GM18511 (cell line): ENCODE measurements around the gene ESR2.
"Not testable (repeated sequence)": the region's sequence is repeated elsewhere in the genome, so short reads cannot be mapped to it uniquely, and the experiment has no call there.

Experiments
- ATAC-seq: cut with Tn5 transposase; IDR thresholded peaks from one replicate; pipeline ENCODE4 v1.9.1; 2021; ENCODE audit warnings: mild to moderate bottlenecking, moderate library complexity; ENCODE audit not compliant: unreplicated experiment

Gene ESR2

GRCh38 chr14:64158608-64159007, 135.6 kb downstream of the ESR2 start:
- ATAC-seq, result no peak

GRCh38 chr14:64149921-64150320, 144.2 kb downstream of the ESR2 start:
- ATAC-seq, result no peak

GRCh38 chr14:64147126-64147790, 146.9 kb downstream of the ESR2 start:
- no peak for ATAC-seq

GRCh38 chr14:64137657-64138290, 156.4 kb downstream of the ESR2 start:
- no peak for ATAC-seq

- no peak for ATAC-seq
These were observed 167.6 kb downstream of the ESR2 start for GRCh38 chr14:64126548-64126947.

DNA sequence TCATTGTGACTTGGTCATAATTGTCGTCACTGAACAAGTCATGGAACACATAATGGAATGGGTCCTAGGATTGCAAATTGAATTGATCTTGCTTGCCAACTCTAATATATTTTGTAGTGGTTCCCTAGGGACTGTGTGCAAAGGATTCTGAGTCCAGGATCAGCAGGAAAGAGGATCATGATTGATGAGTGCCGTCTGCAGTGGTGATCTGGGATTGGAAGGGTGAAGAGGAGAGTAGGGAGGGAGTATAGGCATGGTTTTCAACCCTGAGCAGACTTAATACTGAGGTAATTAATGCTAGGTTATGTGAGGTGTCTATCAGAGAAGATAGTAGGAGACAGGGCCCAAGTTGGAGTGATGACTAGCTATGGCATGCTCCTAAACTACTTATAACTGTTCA, 168.9 kb downstream of the ESR2 start:
- no peak for ATAC-seq

DNA sequence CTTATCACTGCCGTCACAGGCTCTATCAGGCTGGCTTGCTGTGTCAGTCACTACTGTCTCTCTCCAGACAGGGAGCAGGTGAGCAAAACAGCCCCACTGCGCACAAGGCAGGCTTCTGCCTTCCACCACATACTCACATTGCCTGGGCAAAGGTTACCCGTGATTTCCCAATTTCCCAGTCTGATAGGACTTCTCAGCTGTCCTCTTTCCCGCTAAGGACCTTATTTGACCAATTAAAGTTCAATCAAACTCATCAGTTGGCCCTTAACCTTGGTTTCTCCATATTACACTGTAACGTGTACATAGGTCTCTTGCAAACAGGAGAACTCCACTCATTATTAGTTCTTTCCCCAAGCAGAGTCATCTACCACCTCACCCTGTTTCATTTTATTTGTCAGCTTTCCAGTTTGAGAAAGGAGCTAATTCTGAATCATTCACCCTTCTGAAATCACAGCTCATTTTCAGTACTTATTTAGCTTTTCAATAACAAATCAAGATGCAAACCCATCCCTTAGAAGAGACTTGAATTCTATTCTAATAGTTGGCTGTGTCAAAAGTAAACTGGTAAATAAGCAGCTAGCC, 170.8 kb downstream of the ESR2 start:
- no peak for ATAC-seq

DNA sequence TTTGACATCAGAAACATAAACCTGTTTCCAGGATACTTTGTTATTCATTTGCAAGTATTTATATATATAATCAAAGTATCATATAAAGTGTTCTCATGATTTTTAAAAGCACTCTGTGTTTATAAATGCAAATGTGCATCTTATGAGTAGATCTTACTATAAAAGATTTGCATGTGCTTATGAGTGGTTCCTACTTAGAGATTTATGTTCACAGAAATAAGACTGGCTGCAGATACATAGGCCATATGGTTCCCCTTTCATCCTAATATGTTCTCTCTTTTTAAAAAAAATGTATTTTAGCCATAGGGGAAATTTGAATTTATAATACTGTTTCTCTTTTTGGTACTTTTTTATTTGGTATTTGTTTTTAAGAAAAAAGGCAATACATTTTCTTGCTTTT, 174.2 kb downstream of the ESR2 start:
- no peak for ATAC-seq

DNA sequence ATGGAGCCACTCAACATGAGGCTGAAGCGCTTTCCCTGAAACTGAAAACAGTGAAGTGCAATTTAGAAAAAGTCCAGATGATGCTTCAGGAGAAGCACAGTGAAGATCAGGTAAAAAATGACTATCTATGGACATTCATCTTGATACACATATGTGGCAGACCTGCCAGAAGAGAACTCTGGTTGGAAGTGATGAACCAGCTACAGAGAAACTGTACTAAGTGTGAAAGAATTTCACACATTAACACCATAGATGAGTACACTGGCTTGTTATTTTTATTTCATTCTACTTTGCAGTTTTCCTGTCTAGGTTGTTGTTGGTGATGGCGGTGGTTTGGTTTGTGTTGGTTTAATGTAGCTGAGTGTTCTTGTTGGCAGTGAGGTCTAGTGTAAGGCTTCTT, 174.7 kb downstream of the ESR2 start:
- ATAC-seq, result no peak

- no peak for ATAC-seq
These were observed 175.3 kb downstream of the ESR2 start for GRCh38 chr14:64118892-64119291.

- ATAC-seq, result not testable (repeated sequence)
These were observed 175.8 kb downstream of the ESR2 start for GRCh38 chr14:64118403-64118742.

DNA sequence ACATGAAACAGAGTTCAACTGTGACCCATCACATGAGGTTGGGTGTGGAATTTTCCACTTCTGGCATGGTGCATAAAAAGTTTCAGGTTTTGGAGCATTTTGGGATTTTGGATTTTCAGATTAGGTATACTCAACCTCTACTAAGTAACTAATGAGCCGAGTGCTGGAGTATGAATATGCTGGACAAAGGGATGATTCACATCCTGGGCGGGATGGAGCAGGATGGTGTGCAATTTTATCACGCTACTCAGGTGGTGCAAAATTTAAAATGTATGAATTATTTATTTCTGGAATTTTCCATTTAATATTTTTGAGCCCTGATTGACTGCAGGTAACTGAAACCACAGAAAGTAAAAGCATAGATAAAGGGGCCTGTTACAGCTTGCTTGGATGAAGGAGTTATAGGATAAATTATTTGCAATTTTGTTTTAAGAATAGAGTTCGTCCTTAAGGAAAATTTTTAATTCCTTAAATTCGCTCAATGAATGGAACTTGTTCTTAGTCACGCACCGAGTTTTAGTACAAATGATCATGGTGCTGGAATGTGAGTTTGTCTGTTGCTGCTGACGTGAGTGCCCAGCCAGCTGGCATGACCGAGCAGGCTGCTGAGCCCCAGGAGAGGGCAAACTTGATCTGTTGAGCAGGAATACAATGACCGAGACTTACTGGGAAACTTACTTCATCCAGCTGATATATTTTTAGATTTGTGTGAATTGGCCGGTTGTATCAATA, 176.3 kb downstream of the ESR2 start:
- no peak for ATAC-seq

DNA sequence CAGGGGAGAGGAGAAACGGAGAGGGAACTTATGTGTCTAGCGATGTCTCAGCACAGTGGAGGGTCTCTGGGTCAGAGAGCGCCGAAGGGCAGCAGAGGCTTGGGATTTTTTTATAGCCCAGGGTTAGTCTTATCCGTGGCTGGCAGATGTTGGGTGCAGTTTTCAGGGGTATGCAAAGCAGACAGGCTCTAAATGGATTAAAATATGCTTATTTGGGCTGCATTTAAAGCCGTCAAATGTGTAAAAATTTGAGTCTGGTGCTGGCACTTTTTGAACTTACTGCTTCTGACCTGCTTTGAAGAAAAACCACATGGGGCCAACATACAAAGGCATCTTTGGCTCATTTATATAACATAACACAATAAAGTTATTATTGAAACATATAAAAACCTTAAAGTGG, 178.8 kb downstream of the ESR2 start:
- no peak for ATAC-seq

DNA sequence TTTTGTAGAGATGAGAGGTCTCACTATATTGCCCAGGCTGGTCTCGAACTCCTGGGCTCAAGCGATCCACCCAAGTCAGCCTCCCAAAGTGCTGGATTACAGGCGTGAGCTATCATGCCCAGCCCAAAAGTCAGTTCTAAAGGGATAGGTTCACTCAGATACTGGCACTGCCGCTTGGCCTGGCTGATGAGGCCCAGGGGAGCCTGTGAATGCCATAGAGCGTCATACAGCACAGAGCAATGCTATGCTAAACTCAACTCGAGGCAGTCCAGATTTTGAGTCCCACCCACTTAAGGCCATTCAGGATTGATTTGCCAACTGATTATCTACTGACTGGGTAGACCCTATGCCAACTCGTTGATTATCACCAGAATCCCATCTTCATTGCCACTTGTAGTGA, 179.4 kb downstream of the ESR2 start:
- ATAC-seq, result no peak

DNA sequence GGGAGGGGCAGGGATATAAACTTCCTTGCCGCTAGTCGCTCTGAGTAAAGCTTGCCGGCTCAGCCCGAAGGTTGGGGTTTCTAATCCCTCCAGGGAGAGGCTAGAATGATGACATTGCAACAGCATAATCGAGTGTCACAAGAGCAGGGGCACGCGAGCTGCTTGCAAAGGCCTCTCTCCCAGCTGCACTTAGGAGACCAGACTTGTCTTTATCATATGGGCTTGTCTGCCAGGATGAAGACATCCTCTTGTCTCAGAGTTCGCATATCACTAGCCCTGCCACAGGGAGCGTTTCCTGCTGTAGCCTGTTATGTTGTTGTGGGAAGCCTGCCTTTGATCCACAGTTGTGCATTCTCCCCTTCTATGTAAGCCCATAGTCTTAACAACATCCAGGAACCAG, 180.0 kb downstream of the ESR2 start:
- ATAC-seq, result no peak

GRCh38 chr14:64112867-64113678, 181.1 kb downstream of the ESR2 start:
- no peak for ATAC-seq

GRCh38 chr14:64110802-64111201, 183.4 kb downstream of the ESR2 start:
- no peak for ATAC-seq

DNA sequence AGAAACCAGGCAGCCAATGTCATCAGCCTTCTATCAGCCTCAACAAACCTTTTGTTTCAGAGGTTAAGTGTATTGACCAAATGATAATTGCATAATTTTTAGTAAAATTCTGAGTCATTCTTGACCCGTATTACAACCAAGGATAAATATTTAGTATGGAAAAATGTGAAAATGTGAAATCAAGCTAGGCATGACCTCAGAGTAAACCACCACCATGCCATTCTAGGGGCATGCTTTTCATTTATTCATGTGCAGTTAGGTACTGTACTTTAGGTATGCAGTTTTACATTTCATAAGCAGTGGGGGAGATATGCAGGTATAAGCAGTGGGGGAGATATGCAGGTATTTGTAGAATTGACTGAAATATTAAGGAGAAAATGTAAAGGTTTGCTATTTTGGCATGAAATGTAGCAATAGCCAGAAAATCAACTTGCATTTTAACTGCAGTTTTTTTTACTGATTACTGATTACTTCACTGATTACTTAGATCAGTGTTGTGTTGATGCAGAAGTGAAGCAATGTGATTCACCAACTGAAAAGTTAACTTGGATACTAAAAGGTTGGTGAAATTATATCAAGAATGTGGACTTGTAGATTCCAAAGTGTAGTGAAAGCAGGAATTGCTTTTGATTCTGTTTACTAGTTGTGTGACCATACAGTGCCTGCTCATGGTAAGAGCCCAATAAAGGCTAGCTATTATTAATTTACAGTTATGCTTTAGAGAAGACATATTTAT, 184.2 kb downstream of the ESR2 start:
- no peak for ATAC-seq

GRCh38 chr14:64107438-64107837, 186.7 kb downstream of the ESR2 start:
- ATAC-seq, result no peak

DNA sequence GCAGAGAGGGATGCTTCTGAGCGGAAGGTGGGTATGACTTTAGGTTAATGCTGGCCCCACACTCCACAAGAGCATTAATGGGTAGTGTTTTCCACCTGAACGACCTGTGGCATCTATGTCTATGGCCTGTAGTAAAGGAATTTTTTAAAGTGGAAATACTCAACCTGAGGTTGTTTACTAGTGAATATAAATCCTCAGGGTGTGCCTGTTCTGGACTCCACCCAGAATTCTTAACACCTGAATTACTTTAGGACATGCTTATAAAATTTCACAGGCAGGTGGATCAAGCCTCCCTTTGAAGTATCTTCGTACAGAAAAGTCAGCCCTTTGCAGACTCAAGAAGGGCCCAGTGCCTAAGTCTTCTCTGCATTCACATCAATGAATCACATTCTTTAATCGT, 196.1 kb downstream of the ESR2 start:
- no peak for ATAC-seq
